Parathyroid adenoma (tissue), 2 donors: ENCODE measurements around the gene JAKMIP3.

ENCODE experiments used
- H2AFZ ChIP-seq: fragments of 300-600 bp; sonication (generic); one replicate; pipeline ENCODE4 v1.7.0; 2017; ENCODE audit warnings: antibody characterized with exemption, mild to moderate bottlenecking
- H3K27ac ChIP-seq: fragments of 300-600 bp; sonication (generic); one replicate; pipeline ENCODE4 v1.7.0; 2017
- H3K27me3 ChIP-seq: fragments of 300-600 bp; sonication (generic); one replicate; pipeline ENCODE4 v1.7.0; 2017; ENCODE audit warnings: low read length; ENCODE audit not compliant: control insufficient read depth, insufficient read depth
- H3K36me3 ChIP-seq: fragments of 300-600 bp; sonication (generic); one replicate; pipeline ENCODE4 v1.7.0; 2017; ENCODE audit warnings: low read length; ENCODE audit not compliant: control insufficient read depth, insufficient read depth
- H3K4me1 ChIP-seq: fragments of 300-600 bp; sonication (generic); one replicate; pipeline ENCODE4 v1.7.0; 2017; ENCODE audit warnings: control low read depth
- H3K4me2 ChIP-seq: fragments of 300-600 bp; sonication (generic); one replicate; pipeline ENCODE4 v1.7.0; 2017; ENCODE audit warnings: low read length
- H3K4me3 ChIP-seq: fragments of 300-600 bp; sonication (generic); one replicate; pipeline ENCODE4 v1.7.0; 2017; ENCODE audit warnings: low read depth, low read length
- H3K79me2 ChIP-seq: fragments of 300-600 bp; sonication (generic); one replicate; pipeline ENCODE4 v1.7.0; 2017; ENCODE audit warnings: control low read depth
- H3K9ac ChIP-seq: fragments of 300-600 bp; sonication (generic); one replicate; pipeline ENCODE4 v1.7.0; 2017; ENCODE audit warnings: mild to moderate bottlenecking
- H3K9me3 ChIP-seq: fragments of 300-600 bp; sonication (generic); one replicate; pipeline ENCODE4 v1.7.0; 2017; ENCODE audit warnings: low read length; ENCODE audit not compliant: control insufficient read depth
- CTCF ChIP-seq: fragments of 300-600 bp; sonication (generic); IDR thresholded peaks from one replicate; pipeline ENCODE4 v1.7.0; 2017; ENCODE audit warnings: antibody characterized with exemption, mild to moderate bottlenecking
- donor health status: primary hyperparathyroidism.

The JAKMIP3 gene

GRCh38 chr10:132058793-132059759, 6.7 kb upstream of the JAKMIP3 start:
- Histone ChIP-seq H2AFZ (no peak overlapping the region), H3K36me3 (no peaks in the 10 kb centered on the region), H3K4me3 (no peak overlapping the region), H3K4me2 (no peak overlapping the region), H3K9ac (no peak overlapping the region), H3K27ac (no peak overlapping the region), H3K79me2 (no peaks in the 10 kb centered on the region), H3K4me1 (no peaks in the 10 kb centered on the region), H3K9me3 (no peaks in the 10 kb centered on the region), H3K27me3 (no peaks in the 10 kb centered on the region)
- no peak for TF ChIP-seq CTCF

- no peak overlapping the region for H3K9ac ChIP-seq
- H3K79me2 ChIP-seq, result no peaks in the 10 kb centered on the region
- H3K4me3 ChIP-seq, result no peak overlapping the region
Measured at GRCh38 chr10:132059760-132060508, 5.8 kb upstream of the JAKMIP3 start.

GRCh38 chr10:132061030-132061429, 4.7 kb upstream of the JAKMIP3 start:
- H3K36me3 ChIP-seq, result no peaks in the 10 kb centered on the region
- H3K9me3 ChIP-seq, result no peaks in the 10 kb centered on the region
- H3K9ac ChIP-seq, result no peak overlapping the region
- H3K27me3 ChIP-seq, result no peaks in the 10 kb centered on the region
- H2AFZ ChIP-seq, result no peak overlapping the region
- no peaks in the 10 kb centered on the region for H3K79me2 ChIP-seq
- no peaks in the 10 kb centered on the region for H3K4me1 ChIP-seq
- no peak for TF ChIP-seq CTCF
- H3K4me3 ChIP-seq, result no peak overlapping the region
- no peak overlapping the region for H3K4me2 ChIP-seq
- no peak overlapping the region for H3K27ac ChIP-seq

More at GRCh38 chr10:132059760-132060508, 5.8 kb upstream of the JAKMIP3 start:
- no peak overlapping the region for H3K27ac ChIP-seq
- no peaks in the 10 kb centered on the region for H3K4me1 ChIP-seq
- no peak overlapping the region for H3K4me2 ChIP-seq
- H3K9me3 ChIP-seq, result no peaks in the 10 kb centered on the region
- H3K27me3 ChIP-seq, result no peaks in the 10 kb centered on the region
- TF ChIP-seq CTCF, result no peak
- H2AFZ ChIP-seq, result no peak overlapping the region
- no peaks in the 10 kb centered on the region for H3K36me3 ChIP-seq

GRCh38 chr10:132061465-132061864, 4.3 kb upstream of the JAKMIP3 start:
- Histone ChIP-seq H3K4me3 (no peak overlapping the region), H3K9ac (no peak overlapping the region), H3K9me3 (no peaks in the 10 kb centered on the region), H3K4me2 (no peak overlapping the region), H2AFZ (no peak overlapping the region), H3K27me3 (no peaks in the 10 kb centered on the region), H3K27ac (no peak overlapping the region), H3K4me1 (no peaks in the 10 kb centered on the region), H3K79me2 (no peaks in the 10 kb centered on the region), H3K36me3 (no peaks in the 10 kb centered on the region)
- no peak for TF ChIP-seq CTCF
